Thyroid gland (tissue), 4 donors: ENCODE results near the gene LHFPL6. TPM values are rescaled to one million over a fixed set of nuclear protein-coding genes. Genes with fewer than 3 reads are reported as not detected.

Source experiments
- DNase-seq, 2 donors: peaks; one replicate each; pipeline ENCODE4 v3.0.0-alpha.2; 2019
- H3K27ac ChIP-seq, 3 donors: fragments of 200-600 bp; sonication (generic); 1 replicate in 2 of 3; 2 replicates in 1 of 3; pipeline ENCODE4 v1.5.1; 2016 to 2019; ENCODE audit warnings: mild to moderate bottlenecking in 1 of 3, moderate library complexity in 1 of 3
- H3K27me3 ChIP-seq: fragments of 200-600 bp; sonication (generic); one replicate; pipeline ENCODE4 v1.5.1; 2019
- H3K36me3 ChIP-seq, 2 donors: fragments of 200-600 bp; sonication (generic); one replicate each; pipeline ENCODE4 v1.5.1; 2016 to 2019
- H3K4me1 ChIP-seq, 2 donors: fragments of 200-600 bp; sonication (generic); one replicate each; pipeline ENCODE4 v1.5.1; 2017 to 2019
- H3K4me3 ChIP-seq, 3 donors: fragments of 200-600 bp; sonication (generic); replicated peaks in 1 of 3; 1 replicate in 2 of 3; 2 replicates in 1 of 3; pipeline ENCODE4 v1.5.1; 2016; ENCODE audit warnings: mild to moderate bottlenecking in 1 of 3
- H3K9me3 ChIP-seq: fragments of 200-600 bp; sonication (generic); one replicate; pipeline ENCODE4 v1.5.1; 2017
- CTCF ChIP-seq, 6 experiments: fragments of 200-600 bp in 3 of 6; fragments of 450-650 bp in 3 of 6; sonication (generic) in 3 of 6; IDR thresholded peaks; one replicate each; pipeline ENCODE4 v1.5.1; 2016 to 2019; ENCODE audit warnings: antibody characterized with exemption in 6 of 6, mild to moderate bottlenecking in 2 of 6, inconsistent platforms in 1 of 6, moderate library complexity in 1 of 6
- POLR2A ChIP-seq, 2 donors: fragments of 450-650 bp; IDR thresholded peaks; one replicate each; pipeline ENCODE4 v1.6.1; 2017; ENCODE audit warnings: antibody characterized with exemption in 2 of 2, mild to moderate bottlenecking in 2 of 2, moderate library complexity in 1 of 2
- WGBS, 2 donors: methylation state at CpG; one replicate each; pipeline ENCODE4 v1.1.5; 2017; 5-methylcytosine and 5-hydroxymethylcytosine counted together
- intact Hi-C: fragments of 100-400 bp; cut with DNase I; formaldehyde crosslinking; loops from one replicate; pipeline ENCODE4 v1.15.1; 2023
- total RNA-seq, 4 donors: library from RNA; depleted of rRNA; stranded (reverse); fragments of >200 nt; gene quantifications; one replicate each; pipeline ENCODE4 v1.2.3, GENCODE V29; 2016

The LHFPL6 gene
- total RNA-seq, 4 donors from 2014 or later: 23.6 to 86.3 (median 42.0) TPM

GRCh38 chr13:39505151-39505550 lies 97.8 kb downstream of the LHFPL6 start:
- WGBS, 2 donors: 76 to 80% methylated on average over 5 of the region's 5 CpGs
- Histone ChIP-seq H3K36me3 (no peaks in the 10 kb centered on the region), H3K4me3 (no peak overlapping the region), H3K27ac (no peak overlapping the region), H3K9me3 (no peaks in the 10 kb centered on the region), H3K4me1 (peaks cover 0 to 6% of the 10 kb centered on the region in 2 donors), H3K27me3 (no peaks in the 10 kb centered on the region)
- no peak for DNase-seq
- intact Hi-C loops: no loop called here
- no peak for TF ChIP-seq POLR2A (IDR thresholded peaks at IDR 0.05)
- TF ChIP-seq CTCF (IDR thresholded peaks at IDR 0.05): no peak

- H3K9me3 ChIP-seq: no peaks in the 10 kb centered on the region
- H3K4me3 ChIP-seq: no peak overlapping the region
- DNase-seq: no peak
- 96 to 98% methylated on average over 3 of the region's 3 CpGs for whole genome bisulfite sequencing, 2 donors
- no peaks in the 10 kb centered on the region for H3K27me3 ChIP-seq
- H3K4me1 ChIP-seq: peaks cover 0 to 6% of the 10 kb centered on the region in 2 donors
- intact Hi-C loops: no loop called here
- no peaks in the 10 kb centered on the region for H3K36me3 ChIP-seq
- no peak for TF ChIP-seq POLR2A (IDR thresholded peaks at IDR 0.05)
- no peak for TF ChIP-seq CTCF (IDR thresholded peaks at IDR 0.05)
- H3K27ac ChIP-seq: no peak overlapping the region
Observed at GRCh38 chr13:39503048-39503447, 99.9 kb downstream of the LHFPL6 start.

- peak in 1 of 2 donors; percentile 2 for DNase-seq
- TF ChIP-seq CTCF (IDR thresholded peaks at IDR 0.05) (no peak), POLR2A (IDR thresholded peaks at IDR 0.05) (no peak)
- H3K4me1 ChIP-seq: peaks cover 0 to 6% of the 10 kb centered on the region in 2 donors
- no peaks in the 10 kb centered on the region for H3K36me3 ChIP-seq
- no peaks in the 10 kb centered on the region for H3K27me3 ChIP-seq
- H3K9me3 ChIP-seq: no peaks in the 10 kb centered on the region
- H3K27ac ChIP-seq: no peak overlapping the region
- H3K4me3 ChIP-seq: no peak overlapping the region
- 88 to 89% methylated on average over 3 of the region's 3 CpGs for WGBS, 2 donors
- intact Hi-C loops: no loop called here
Observed at GRCh38 chr13:39501702-39502324, 101.2 kb downstream of the LHFPL6 start.

- no peak for TF ChIP-seq POLR2A (IDR thresholded peaks at IDR 0.05)
- TF ChIP-seq CTCF (IDR thresholded peaks at IDR 0.05): no peak
- H3K27ac ChIP-seq: no peak overlapping the region
- 56 to 71% methylated on average over 3 of the region's 3 CpGs for WGBS, 2 donors
- peaks cover 0 to 6% of the 10 kb centered on the region in 2 donors for H3K4me1 ChIP-seq
- no peak for DNase-seq
- intact Hi-C loops: no loop called here
- no peaks in the 10 kb centered on the region for H3K9me3 ChIP-seq
- no peaks in the 10 kb centered on the region for H3K27me3 ChIP-seq
- H3K4me3 ChIP-seq: no peak overlapping the region
- H3K36me3 ChIP-seq: no peaks in the 10 kb centered on the region
Observed at GRCh38 chr13:39499604-39500003, 103.4 kb downstream of the LHFPL6 start.

GRCh38 chr13:39498471-39499114 lies 104.4 kb downstream of the LHFPL6 start:
- no peak for DNase-seq
- TF ChIP-seq POLR2A (IDR thresholded peaks at IDR 0.05) (no peak), CTCF (IDR thresholded peaks at IDR 0.05) (no peak)
- Histone ChIP-seq H3K27ac (no peak overlapping the region), H3K4me1 (peaks cover 0 to 6% of the 10 kb centered on the region in 2 donors), H3K4me3 (no peak overlapping the region), H3K9me3 (no peaks in the 10 kb centered on the region), H3K36me3 (no peaks in the 10 kb centered on the region), H3K27me3 (no peaks in the 10 kb centered on the region)
- intact Hi-C loops: no loop called here
- WGBS, 2 donors: 84 to 85% methylated on average over 9 of the region's 9 CpGs
